NB4 (cell line): Measurements from ENCODE around the gene RPS21.

ENCODE experiments used
- DNase-seq: peaks from one replicate; pipeline ENCODE4 v3.0.0; 2010; ENCODE audit warnings: low read depth
- H3K4me3 ChIP-seq: one replicate; pipeline ENCODE4 v1.5.1; 2011; ENCODE audit warnings: mild to moderate bottlenecking, low read depth, low read length, moderate library complexity
- CTCF ChIP-seq: IDR thresholded peaks from one replicate; pipeline ENCODE4 v1.5.1; 2012; ENCODE audit warnings: low read depth, low read length
- MAX ChIP-seq: IDR thresholded peaks from 2 replicates; pipeline ENCODE4 v1.6.1; 2011; ENCODE audit warnings: low read depth, low read length
- MYC ChIP-seq: IDR thresholded peaks from 2 replicates; pipeline ENCODE4 v1.6.1; 2011; ENCODE audit warnings: low read depth, low read length
- POLR2A ChIP-seq: IDR thresholded peaks from 2 replicates; pipeline ENCODE4 v1.6.1; 2011; ENCODE audit warnings: mild to moderate bottlenecking; ENCODE audit not compliant: insufficient read length; ENCODE audit errors: extremely low read depth

Gene RPS21

GRCh38 chr20:62344092-62344491 is 42.8 kb upstream of the RPS21 start:
- no peak overlapping the region for H3K4me3 ChIP-seq
- DNase-seq = no peak
- TF ChIP-seq CTCF (no peak), POLR2A (no peak), MAX (no peak), MYC (no peak)

- DNase-seq = peak; percentile 36
- no peak for TF ChIP-seq MYC
- no peak for TF ChIP-seq MAX
- no peak for TF ChIP-seq CTCF
- TF ChIP-seq POLR2A = no peak
- no peak overlapping the region for H3K4me3 ChIP-seq
Observed at GRCh38 chr20:62344782-62345181, 42.1 kb upstream of the RPS21 start.

GRCh38 chr20:62345681-62346370 is 41.1 kb upstream of the RPS21 start:
- no peak overlapping the region for H3K4me3 ChIP-seq
- TF ChIP-seq CTCF (no peak), POLR2A (no peak), MYC (no peak), MAX (no peak)
- DNase-seq = no peak

GRCh38 chr20:62346398-62347150 is 40.3 kb upstream of the RPS21 start:
- DNase-seq = no peak
- H3K4me3 ChIP-seq = no peak overlapping the region
- TF ChIP-seq CTCF = no peak

GRCh38 chr20:62347151-62347404 is 39.8 kb upstream of the RPS21 start:
- no peak for DNase-seq
- no peak overlapping the region for H3K4me3 ChIP-seq
- no peak for TF ChIP-seq POLR2A
- TF ChIP-seq CTCF = no peak
- TF ChIP-seq MYC = no peak
- no peak for TF ChIP-seq MAX

GRCh38 chr20:62347445-62347844 is 39.5 kb upstream of the RPS21 start:
- TF ChIP-seq CTCF (no peak), MYC (no peak), MAX (no peak), POLR2A (no peak)
- no peak for DNase-seq
- no peak overlapping the region for H3K4me3 ChIP-seq
